Upper lobe of left lung (tissue), 4 donors: ENCODE measurements around the gene OIT3.

Experiments
- POLR2AphosphoS5 ChIP-seq, 2 donors: sonication (generic); formaldehyde crosslinking; IDR thresholded peaks; one replicate each; pipeline ENCODE4 v1.5.1; 2017; ENCODE audit warnings: antibody characterized with exemption in 2 of 2
- TF ChIP-seq, protein P1 (sequence below), 6 experiments: fragments of 450-650 bp in 4 of 6; fragments of 200-600 bp in 2 of 6; sonication (generic) in 2 of 6; IDR thresholded peaks; one replicate each; pipeline ENCODE4 v1.5.1; 2016 to 2019; ENCODE audit warnings: antibody characterized with exemption in 6 of 6

DNA sequence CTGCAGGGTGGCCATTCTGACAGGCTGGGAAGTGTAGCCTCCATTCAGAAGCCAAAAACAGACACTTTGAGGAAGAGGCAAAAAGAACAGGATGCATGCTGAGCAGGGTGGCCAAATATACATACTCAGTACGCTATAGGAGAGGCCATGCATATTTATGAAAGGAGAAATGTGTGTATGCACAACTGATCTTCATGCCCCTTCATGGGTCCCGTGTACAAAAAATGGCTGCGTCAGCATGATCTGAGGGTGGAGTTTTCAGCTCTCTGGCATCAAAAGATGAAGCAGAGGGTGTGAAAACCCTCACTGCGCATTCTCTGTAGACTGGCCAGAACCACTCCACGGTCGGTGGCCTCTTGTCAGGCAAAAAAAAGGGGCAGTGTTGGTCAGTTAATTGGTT is 35.5 kb upstream of the OIT3 start:
- no peak for TF ChIP-seq POLR2AphosphoS5 (IDR thresholded peaks at IDR 0.05)
- TF ChIP-seq, protein P1, sequence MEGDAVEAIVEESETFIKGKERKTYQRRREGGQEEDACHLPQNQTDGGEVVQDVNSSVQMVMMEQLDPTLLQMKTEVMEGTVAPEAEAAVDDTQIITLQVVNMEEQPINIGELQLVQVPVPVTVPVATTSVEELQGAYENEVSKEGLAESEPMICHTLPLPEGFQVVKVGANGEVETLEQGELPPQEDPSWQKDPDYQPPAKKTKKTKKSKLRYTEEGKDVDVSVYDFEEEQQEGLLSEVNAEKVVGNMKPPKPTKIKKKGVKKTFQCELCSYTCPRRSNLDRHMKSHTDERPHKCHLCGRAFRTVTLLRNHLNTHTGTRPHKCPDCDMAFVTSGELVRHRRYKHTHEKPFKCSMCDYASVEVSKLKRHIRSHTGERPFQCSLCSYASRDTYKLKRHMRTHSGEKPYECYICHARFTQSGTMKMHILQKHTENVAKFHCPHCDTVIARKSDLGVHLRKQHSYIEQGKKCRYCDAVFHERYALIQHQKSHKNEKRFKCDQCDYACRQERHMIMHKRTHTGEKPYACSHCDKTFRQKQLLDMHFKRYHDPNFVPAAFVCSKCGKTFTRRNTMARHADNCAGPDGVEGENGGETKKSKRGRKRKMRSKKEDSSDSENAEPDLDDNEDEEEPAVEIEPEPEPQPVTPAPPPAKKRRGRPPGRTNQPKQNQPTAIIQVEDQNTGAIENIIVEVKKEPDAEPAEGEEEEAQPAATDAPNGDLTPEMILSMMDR (IDR thresholded peaks at IDR 0.05), result no peak
